ENCODE results near the gene TCF19. TPM values are rescaled to one million over a fixed set of nuclear protein-coding genes. Genes with fewer than 3 reads are reported as not detected.

Gene TCF19
- total RNA-seq, 2 experiments from 2014 or later, result 56.7 to 61.6 TPM

GRCh38 chr6:31125586-31126363 is 32.6 kb upstream of the TCF19 start:
- TF ChIP-seq EZH2phosphoT487 (IDR thresholded peaks at IDR 0.05; ENCODE audit: borderline replicate concordance, low read depth, low read length), result no peak
- TF ChIP-seq CTCF (conservative IDR thresholded peaks at IDR 0.05; ENCODE audit: low read length), result no peak
- H4K20me1 ChIP-seq (ENCODE audit: insufficient read depth, low read length), result no peaks in the 10 kb centered on the region
- POLR2A ChIA-PET, result no interaction called here
- BruUV-seq (replicated peaks), result no TSS peak
- H2AFZ ChIP-seq (ENCODE audit: low read length), result no peak overlapping the region
- intact Hi-C loops (cut with micrococcal nuclease; ENCODE audit: unreplicated experiment), result no loop called here
- CTCF ChIA-PET (ENCODE audit: unreplicated experiment), result no interaction called here
- no peak for DNase-seq (ENCODE audit: low spot score)
- no peaks in the 10 kb centered on the region for H3K79me2 ChIP-seq (ENCODE audit: insufficient read depth, low read depth, low read length)
- no peak overlapping the region for H3K4me3 ChIP-seq (ENCODE audit: low read depth, low read length, poor library complexity, severe bottlenecking)
- H3K36me3 ChIP-seq (ENCODE audit: insufficient read depth, low read length), result no peaks in the 10 kb centered on the region
- no peaks in the 10 kb centered on the region for H3K9me3 ChIP-seq (ENCODE audit: low read length)
- H3K27ac ChIP-seq (ENCODE audit: low read depth, low read length, poor library complexity, severe bottlenecking), result no peak overlapping the region
- no peaks in the 10 kb centered on the region for H3K4me1 ChIP-seq (ENCODE audit: insufficient read depth, low read length, poor library complexity, severe bottlenecking)
- H3K9me2 ChIP-seq (ENCODE audit: insufficient read depth, low read length), result no peaks in the 10 kb centered on the region
- H3K4me2 ChIP-seq (ENCODE audit: low read length), result no peak overlapping the region

- CTCF ChIA-PET (ENCODE audit: unreplicated experiment), result interaction anchor here (0.6 kb wide), 1 partner anchor 32 kb away, joined by 3 read pairs; the partner anchor contains the start of gene TCF19
- H3K4me1 ChIP-seq (ENCODE audit: insufficient read depth, low read length, poor library complexity, severe bottlenecking), result no peaks in the 10 kb centered on the region
- H3K79me2 ChIP-seq (ENCODE audit: insufficient read depth, low read depth, low read length), result no peaks in the 10 kb centered on the region
- POLR2A ChIA-PET, result no interaction called here
- H3K9me2 ChIP-seq (ENCODE audit: insufficient read depth, low read length), result no peaks in the 10 kb centered on the region
- DNase-seq (ENCODE audit: low spot score), result no peak
- H3K4me2 ChIP-seq (ENCODE audit: low read length), result no peak overlapping the region
- TF ChIP-seq EZH2phosphoT487 (IDR thresholded peaks at IDR 0.05; ENCODE audit: borderline replicate concordance, low read depth, low read length) (no peak), CTCF (conservative IDR thresholded peaks at IDR 0.05; ENCODE audit: low read length) (no peak)
- H3K9me3 ChIP-seq (ENCODE audit: low read length), result no peaks in the 10 kb centered on the region
- H3K36me3 ChIP-seq (ENCODE audit: insufficient read depth, low read length), result no peaks in the 10 kb centered on the region
- intact Hi-C loops (cut with micrococcal nuclease; ENCODE audit: unreplicated experiment), result no loop called here
- no peak overlapping the region for H2AFZ ChIP-seq (ENCODE audit: low read length)
- H3K4me3 ChIP-seq (ENCODE audit: low read depth, low read length, poor library complexity, severe bottlenecking), result no peak overlapping the region
- no peaks in the 10 kb centered on the region for H4K20me1 ChIP-seq (ENCODE audit: insufficient read depth, low read length)
- BruUV-seq (replicated peaks), result no TSS peak
- H3K27ac ChIP-seq (ENCODE audit: low read depth, low read length, poor library complexity, severe bottlenecking), result no peak overlapping the region
Measured at GRCh38 chr6:31126396-31127175, 31.8 kb upstream of the TCF19 start.

All from OCI-LY7 (cell line).